Measurements from ENCODE around the gene SARS2. TPM values are rescaled to one million over a fixed set of nuclear protein-coding genes. Genes with fewer than 3 reads are reported as not detected.

The SARS2 gene
- total RNA-seq, 1 experiment from 2014 or later = 57.4 TPM

GRCh38 chr19:38958301-38958700 lies 27.7 kb upstream of the SARS2 start:
- Histone ChIP-seq H4K8ac (replicated peaks; ENCODE audit: insufficient read length, low read depth, low read length) (no peak overlapping the region), H2BK12ac (ENCODE audit: insufficient read length, low read depth, low read length) (no peak overlapping the region), H3K4me2 (ENCODE audit: insufficient read depth, insufficient read length, low read length) (no peak overlapping the region), H2BK20ac (ENCODE audit: low read depth, low read length, poor library complexity, severe bottlenecking) (no peak overlapping the region), H3K27me3 (ENCODE audit: insufficient read depth, low read length) (no peaks in the 10 kb centered on the region), H3K56ac (ENCODE audit: insufficient read length, low read depth, low read length) (no peak overlapping the region), H3T11ph (ENCODE audit: low read length) (no peak overlapping the region), H3K27ac (ENCODE audit: insufficient read length, low read depth, low read length) (no peak overlapping the region), H4K20me1 (ENCODE audit: control insufficient read depth, insufficient read depth, insufficient read length) (no peaks in the 10 kb centered on the region), H3K23me2 (ENCODE audit: insufficient read length, low read depth, low read length, poor library complexity, severe bottlenecking) (no peaks in the 10 kb centered on the region), H3K14ac (ENCODE audit: insufficient read depth, low read length) (no peak overlapping the region), H4K91ac (ENCODE audit: insufficient read length, low read depth, low read length) (no peak overlapping the region), H3K18ac (ENCODE audit: insufficient read length, low read depth, low read length) (no peak overlapping the region), H2AFZ (ENCODE audit: low read length) (no peak overlapping the region), H2AK5ac (ENCODE audit: insufficient read length, low read length) (no peak overlapping the region), H2BK15ac (ENCODE audit: low read depth, low read length) (no peak overlapping the region), H2BK5ac (ENCODE audit: insufficient read length, low read length) (no peak overlapping the region), H3K79me1 (ENCODE audit: insufficient read depth, low read depth, low read length, poor library complexity, severe bottlenecking) (no peaks in the 10 kb centered on the region), H3K79me2 (ENCODE audit: insufficient read depth, low read length) (no peaks in the 10 kb centered on the region), H4K5ac (ENCODE audit: insufficient read length, low read depth, low read length) (no peak overlapping the region), H3K4me1 (ENCODE audit: insufficient read depth, low read length) (no peaks in the 10 kb centered on the region), H3K23ac (ENCODE audit: insufficient read length, low read depth, low read length) (no peak overlapping the region), H2BK120ac (ENCODE audit: low read depth, low read length, poor library complexity, severe bottlenecking) (no peak overlapping the region), H3K4ac (ENCODE audit: low read depth, low read length) (no peak overlapping the region), H3K9ac (ENCODE audit: extremely low read depth, insufficient read length, low read length) (no peak overlapping the region), H3K9me3 (ENCODE audit: control insufficient read depth, low read depth, low read length) (no peaks in the 10 kb centered on the region)
- no peak overlapping the region for H3K4me3 Mint-ChIP-seq
- no peak overlapping the region for H3K27ac Mint-ChIP-seq
- H3K9me3 Mint-ChIP-seq = peaks cover 2 to 6% of the 10 kb centered on the region in 2 experiments; a peak in 2 of 5 replicates
- peaks cover 4 to 20% (median 20%) of the 10 kb centered on the region in 3 experiments; a peak in 6 of 7 replicates for H3K36me3 Mint-ChIP-seq (ENCODE audit: insufficient read depth in 1 of 3, low read depth in 3 of 3)
- TF ChIP-seq CTCF (conservative IDR thresholded peaks at IDR 0.05) = no peak
- H3K27me3 Mint-ChIP-seq (ENCODE audit: low read depth) = no peaks in the 10 kb centered on the region; the same call in 1 of the 2 replicates
- peaks cover 14% of the 10 kb centered on the region in 2 experiments for H3K4me1 Mint-ChIP-seq
- WGBS (ENCODE audit: extremely low coverage, insufficient read length, low lambda C conversion rate) = no CpG with 5 or more reads among the region's 2 CpGs
- DNase-seq = no peak
